Fibroblast of lung (primary cell): ENCODE results near the gene PALB2. TPM values are rescaled to one million over a fixed set of nuclear protein-coding genes. Genes with fewer than 3 reads are reported as not detected.
A peak's percentile ranks its signal among the peaks of the same experiment; 100 is the strongest.

Experiments
- DNase-seq, 2 donors: peaks; one replicate each; pipeline versions ENCODE4 v3.0.0 to v3.0.0-alpha.2; 2010; ENCODE audit warnings: low read depth in 2 of 2
- H2AFZ ChIP-seq: 2 replicates; pipeline ENCODE4 v1.5.1; 2012; ENCODE audit warnings: low read length, control low read depth, inconsistent platforms
- H3K27ac ChIP-seq: 2 replicates; pipeline ENCODE4 v1.5.1; 2011; ENCODE audit warnings: low read length, control low read depth; ENCODE audit not compliant: insufficient read depth
- H3K27me3 ChIP-seq: 2 replicates; pipeline ENCODE4 v1.5.1; 2011; ENCODE audit warnings: mild to moderate bottlenecking, low read length; ENCODE audit not compliant: control insufficient read depth, insufficient read depth
- H3K36me3 ChIP-seq: 2 replicates; pipeline ENCODE4 v1.5.1; 2011; ENCODE audit warnings: low read length; ENCODE audit not compliant: control insufficient read depth, insufficient read depth
- H3K4me1 ChIP-seq: 2 replicates; pipeline ENCODE4 v1.5.1; 2011; ENCODE audit warnings: low read length; ENCODE audit not compliant: control insufficient read depth, insufficient read depth; ENCODE audit errors: extremely low read depth
- H3K4me2 ChIP-seq: 2 replicates; pipeline ENCODE4 v1.5.1; 2011; ENCODE audit warnings: low read length, control low read depth; ENCODE audit not compliant: insufficient read depth; ENCODE audit errors: extremely low read depth
- H3K4me3 ChIP-seq, 4 experiments: fragments of 200-600 bp in 1 of 4; sonication (generic) in 1 of 4; replicated peaks in 1 of 4; 2 replicates each; pipeline ENCODE4 v1.5.1; 2011 to 2016; ENCODE audit warnings: low read length in 4 of 4, low read depth in 3 of 4, mild to moderate bottlenecking in 3 of 4, control low read depth in 2 of 4, inconsistent platforms in 1 of 4, mixed read lengths in 1 of 4; ENCODE audit not compliant: insufficient read depth in 1 of 4; ENCODE audit errors: control extremely low read depth in 1 of 4
- H3K79me2 ChIP-seq: 2 replicates; pipeline ENCODE4 v1.5.1; 2012; ENCODE audit warnings: mild to moderate bottlenecking, low read length, inconsistent platforms; ENCODE audit not compliant: control insufficient read depth, insufficient read depth
- H3K9ac ChIP-seq: 2 replicates; pipeline ENCODE4 v1.5.1; 2011; ENCODE audit warnings: mild to moderate bottlenecking, low read length, control low read depth; ENCODE audit not compliant: insufficient read depth
- H3K9me3 ChIP-seq: 2 replicates; pipeline ENCODE4 v1.5.1; 2012; ENCODE audit warnings: low read depth, low read length; ENCODE audit not compliant: control insufficient read depth, insufficient read depth
- H4K20me1 ChIP-seq: 2 replicates; pipeline ENCODE4 v1.5.1; 2011; ENCODE audit warnings: low read length; ENCODE audit not compliant: control insufficient read depth, insufficient read depth; ENCODE audit errors: extremely low read depth
- CTCF ChIP-seq, 2 donors: IDR thresholded peaks in 1 of 2; conservative IDR thresholded peaks in 1 of 2; 1 replicate in 1 of 2; 2 replicates in 1 of 2; pipeline ENCODE4 v1.5.1; 2011 to 2012; ENCODE audit warnings: low read length in 2 of 2, control low read depth in 1 of 2, inconsistent platforms in 1 of 2, low read depth in 1 of 2, mild to moderate bottlenecking in 1 of 2
- EZH2 ChIP-seq: IDR thresholded peaks from 2 replicates; pipeline ENCODE4 v1.5.1; 2012; ENCODE audit warnings: low read length, control low read depth, mild to moderate bottlenecking; ENCODE audit errors: missing control alignments
- polyA plus RNA-seq, 2 donors: library from polyadenylated mRNA; depleted of rRNA in 1 of 2; stranded (reverse) in 1 of 2; unstranded in 1 of 2; fragments of >200 nt; gene quantifications; 2 replicates each; pipeline ENCODE4 v1.2.1, GENCODE V29; 2011 to 2012; ENCODE audit warnings: missing spikeins in 1 of 2
- total RNA-seq: library from RNA; depleted of rRNA; stranded (reverse); fragments of >200 nt; gene quantifications from 2 replicates; pipeline ENCODE4 v1.2.1, GENCODE V29; 2014

Gene PALB2
- total and polyA plus RNA-seq, 2 donors (not counting 1 experiment from before 2014, with no cell fraction given), result 7.7 to 8.1 TPM

DNA sequence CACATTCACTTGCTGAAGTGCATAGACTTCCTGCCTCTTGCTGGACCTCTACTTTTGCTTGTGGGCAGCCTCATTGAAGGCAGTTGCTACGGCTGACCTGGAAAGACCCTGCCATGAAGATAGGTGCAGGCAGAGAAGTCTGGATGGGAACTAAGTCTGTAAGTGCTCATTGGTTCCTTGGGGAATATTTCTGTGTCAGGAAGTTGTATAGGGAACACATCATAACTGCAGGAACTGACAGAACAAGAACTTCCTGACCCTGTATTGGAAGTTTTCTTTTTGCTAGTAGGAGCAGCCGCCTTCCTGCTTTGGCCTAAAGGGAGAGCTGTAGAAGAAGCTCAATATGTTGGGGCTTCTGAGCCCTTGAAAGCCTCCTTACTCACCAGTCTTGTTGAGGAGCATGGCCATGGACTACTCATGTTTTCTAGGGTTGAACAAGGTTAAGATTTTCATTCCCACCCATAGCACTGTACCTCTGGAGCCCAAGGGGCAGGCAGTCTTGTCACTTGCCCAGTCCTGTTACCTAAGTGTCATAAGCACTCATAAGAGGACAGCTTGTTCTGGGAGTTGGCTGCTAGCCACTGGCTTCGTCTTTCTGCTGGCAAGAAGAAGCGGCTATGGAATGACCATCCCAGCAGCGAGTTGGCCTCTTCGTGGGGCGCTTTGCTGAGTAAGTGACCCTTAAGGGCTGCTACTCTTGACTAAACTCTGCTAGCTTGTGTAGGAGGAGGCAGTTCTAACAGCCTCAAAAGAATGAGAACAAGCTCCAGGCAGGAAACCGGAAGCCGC, 76.3 kb downstream of the PALB2 start:
- Histone ChIP-seq H3K36me3 (peaks cover 24% of the 10 kb centered on the region), H3K27me3 (no peaks in the 10 kb centered on the region), H3K4me1 (no peaks in the 10 kb centered on the region)

GRCh38 chr16:23563186-23563585, 77.9 kb downstream of the PALB2 start:
- TF ChIP-seq EZH2 (no peak), CTCF (conservative IDR thresholded peaks at IDR 0.05 in 1 of 2, IDR thresholded peaks at IDR 0.05 in 1 of 2; ENCODE audit: low read depth in 1 of 2, low read length in 2 of 2) (no peak)
- Histone ChIP-seq H3K4me2 (no peak overlapping the region), H3K4me3 (no peak overlapping the region), H4K20me1 (no peaks in the 10 kb centered on the region), H3K27me3 (no peaks in the 10 kb centered on the region), H2AFZ (no peak overlapping the region), H3K9ac (no peak overlapping the region), H3K4me1 (no peaks in the 10 kb centered on the region), H3K27ac (no peak overlapping the region), H3K36me3 (peaks cover 26% of the 10 kb centered on the region), H3K9me3 (no peaks in the 10 kb centered on the region), H3K79me2 (peaks cover 30% of the 10 kb centered on the region)
- DNase-seq, result no peak

More for the DNA sequence above, 76.3 kb downstream of the PALB2 start:
- no peak overlapping the region for H2AFZ ChIP-seq
- H3K9ac ChIP-seq, result no peak overlapping the region
- H4K20me1 ChIP-seq, result no peaks in the 10 kb centered on the region
- H3K9me3 ChIP-seq, result no peaks in the 10 kb centered on the region
- peaks cover 14% of the 10 kb centered on the region for H3K79me2 ChIP-seq
- no peak overlapping the region for H3K27ac ChIP-seq
- DNase-seq, result peak in 1 of 2 donors; percentile 11
- TF ChIP-seq CTCF (conservative IDR thresholded peaks at IDR 0.05 in 1 of 2, IDR thresholded peaks at IDR 0.05 in 1 of 2; ENCODE audit: low read depth in 1 of 2, low read length in 2 of 2), result no peak
- no peak for TF ChIP-seq EZH2
- H3K4me2 ChIP-seq, result no peak overlapping the region
- no peak overlapping the region for H3K4me3 ChIP-seq

GRCh38 chr16:23562505-23562904, 78.6 kb downstream of the PALB2 start:
- Histone ChIP-seq H3K9ac (no peak overlapping the region), H3K4me2 (no peak overlapping the region), H3K36me3 (peaks cover 26% of the 10 kb centered on the region), H3K27me3 (no peaks in the 10 kb centered on the region), H3K4me3 (no peak overlapping the region), H3K79me2 (peaks cover 34% of the 10 kb centered on the region), H4K20me1 (no peaks in the 10 kb centered on the region), H3K27ac (no peak overlapping the region), H2AFZ (no peak overlapping the region), H3K4me1 (no peaks in the 10 kb centered on the region), H3K9me3 (no peaks in the 10 kb centered on the region)
- DNase-seq, result no peak
- TF ChIP-seq CTCF (conservative IDR thresholded peaks at IDR 0.05 in 1 of 2, IDR thresholded peaks at IDR 0.05 in 1 of 2; ENCODE audit: low read depth in 1 of 2, low read length in 2 of 2) (no peak), EZH2 (no peak)
